SW480 (cell line): ENCODE results near the gene TEX14.
"Not testable (repeated sequence)": the region's sequence is repeated elsewhere in the genome, so short reads cannot be mapped to it uniquely, and the experiment has no call there.

Experiments used
- DNase-seq: peaks from one replicate; pipeline ENCODE4 v3.0.0-alpha.2; 2016; ENCODE audit warnings: low spot score

The TEX14 gene

GRCh38 chr17:58597371-58597770 is 94.5 kb downstream of the TEX14 start:
- DNase-seq: no peak

GRCh38 chr17:58595194-58595792 is 96.6 kb downstream of the TEX14 start:
- no peak for DNase-seq

- DNase-seq: no peak
Observed at GRCh38 chr17:58593123-58593522, 98.7 kb downstream of the TEX14 start.

- no peak for DNase-seq
Observed at GRCh38 chr17:58591455-58591854, 100.4 kb downstream of the TEX14 start.

GRCh38 chr17:58590377-58590776 is 101.5 kb downstream of the TEX14 start:
- no peak for DNase-seq

- DNase-seq: peak; percentile 68
Observed at GRCh38 chr17:58587713-58588117, 104.1 kb downstream of the TEX14 start.

GRCh38 chr17:58586009-58586644 is 105.7 kb downstream of the TEX14 start:
- no peak for DNase-seq

- no peak for DNase-seq
Observed at GRCh38 chr17:58585554-58585953, 106.3 kb downstream of the TEX14 start.

GRCh38 chr17:58583486-58583885 is 108.4 kb downstream of the TEX14 start:
- no peak for DNase-seq

GRCh38 chr17:58582718-58583117 is 109.1 kb downstream of the TEX14 start:
- not testable (repeated sequence) for DNase-seq

GRCh38 chr17:58580671-58581070 is 111.2 kb downstream of the TEX14 start:
- DNase-seq: no peak

GRCh38 chr17:58577696-58578095 is 114.1 kb downstream of the TEX14 start:
- DNase-seq: peak; percentile 76

- peak; percentile 25 for DNase-seq
Observed at GRCh38 chr17:58576679-58577367, 115.0 kb downstream of the TEX14 start.

- DNase-seq: peak; percentile 65
Observed at GRCh38 chr17:58575511-58575910, 116.3 kb downstream of the TEX14 start.

GRCh38 chr17:58574025-58574424 is 117.8 kb downstream of the TEX14 start:
- no peak for DNase-seq

GRCh38 chr17:58572846-58573245 is 119.0 kb downstream of the TEX14 start:
- DNase-seq: no peak

GRCh38 chr17:58570758-58571157 is 121.1 kb downstream of the TEX14 start:
- no peak for DNase-seq

- DNase-seq: no peak
Observed at GRCh38 chr17:58569196-58569595, 122.6 kb downstream of the TEX14 start.

- DNase-seq: no peak
Observed at GRCh38 chr17:58568044-58568799, 123.6 kb downstream of the TEX14 start.

GRCh38 chr17:58565389-58566311 is 126.2 kb downstream of the TEX14 start:
- DNase-seq: no peak

- no peak for DNase-seq
Observed at GRCh38 chr17:58564971-58565370, 126.9 kb downstream of the TEX14 start.

GRCh38 chr17:58564243-58564642 is 127.6 kb downstream of the TEX14 start:
- no peak for DNase-seq
